SK-N-SH (cell line): ENCODE results near the gene PPP1R8. TPM values are rescaled to one million over a fixed set of nuclear protein-coding genes. Genes with fewer than 3 reads are reported as not detected.
A peak's percentile ranks its signal among the peaks of the same experiment; 100 is the strongest.

Experiments used
- CTCF ChIA-PET: fragments of 300-600, 350-600 bp; formaldehyde crosslinking; extraction: SDS; loops from one replicate; lab custom pipeline; 2021; lab: Yijun Ruan, JAX
- POLR2A ChIA-PET: fragments of 350-600 bp; sonication (Branson Sonifier 250); formaldehyde crosslinking; extraction: SDS; loops from one replicate; lab custom pipeline; 2020; ENCODE audit warnings: antibody characterized with exemption, inconsistent platforms; lab: Yijun Ruan, JAX
- DNase-seq: peaks from one replicate; pipeline ENCODE4 v3.0.0; 2012
- H2AFZ ChIP-seq: fragments of 200-600 bp; sonication (generic); 2 replicates; pipeline ENCODE4 v1.8.1; 2016; ENCODE audit warnings: antibody characterized with exemption, mild to moderate bottlenecking, low read depth
- H3F3A ChIP-seq: fragments of 200-600 bp; sonication (generic); replicated peaks from 2 replicates; pipeline ENCODE3; 2016; ENCODE audit warnings: antibody characterized with exemption, mild to moderate bottlenecking; ENCODE audit not compliant: insufficient read depth
- H3K27ac ChIP-seq, 2 experiments: fragments of 200-500 bp in 1 of 2; fragments of 200-600 bp in 1 of 2; sonication (Bioruptor generic) in 1 of 2; sonication (generic), shearing (Covaris generic) in 1 of 2; 2 replicates each; pipeline versions ENCODE4 v1.5.1 to v1.6.1; 2014 to 2016; ENCODE audit warnings: low read depth in 2 of 2, inconsistent platforms in 1 of 2, low read length in 1 of 2, mild to moderate bottlenecking in 1 of 2, mixed read lengths in 1 of 2
- H3K27me3 ChIP-seq: fragments of 200-600 bp; sonication (generic), shearing (Covaris generic); 2 replicates; pipeline ENCODE4 v1.6.1; 2016; ENCODE audit warnings: mixed run types; ENCODE audit not compliant: insufficient read depth
- H3K36me3 ChIP-seq, 2 experiments: fragments of 200-500 bp in 1 of 2; fragments of 200-600 bp in 1 of 2; sonication (Bioruptor generic) in 1 of 2; sonication (generic) in 1 of 2; replicated peaks in 1 of 2; 2 replicates each; pipeline versions ENCODE3 to v1.5.1; 2014 to 2016; ENCODE audit warnings: low read length in 1 of 2, mild to moderate bottlenecking in 1 of 2; ENCODE audit not compliant: insufficient read depth in 2 of 2, control insufficient read depth in 1 of 2
- H3K4me1 ChIP-seq, 2 experiments: fragments of 200-500 bp in 1 of 2; fragments of 200-600 bp in 1 of 2; sonication (Bioruptor generic) in 1 of 2; sonication (generic), shearing (Covaris generic) in 1 of 2; 2 replicates each; pipeline versions ENCODE4 v1.5.1 to v1.6.1; 2014 to 2016; ENCODE audit warnings: low read depth in 1 of 2, low read length in 1 of 2, mixed run types in 1 of 2; ENCODE audit not compliant: insufficient read depth in 2 of 2, control insufficient read depth in 1 of 2
- H3K4me2 ChIP-seq: fragments of 200-600 bp; sonication (generic), shearing (Covaris generic); 2 replicates; pipeline ENCODE4 v1.6.1; 2017; ENCODE audit warnings: mixed run types
- H3K4me3 ChIP-seq, 2 experiments: fragments of 200-500 bp in 1 of 2; fragments of 200-600 bp in 1 of 2; sonication (Bioruptor generic) in 1 of 2; sonication (generic), shearing (Covaris generic) in 1 of 2; 2 replicates each; pipeline versions ENCODE4 v1.5.1 to v1.8.1; 2014 to 2016; ENCODE audit warnings: low read depth in 2 of 2, inconsistent platforms in 1 of 2, low read length in 1 of 2, mild to moderate bottlenecking in 1 of 2, mixed read lengths in 1 of 2, moderate library complexity in 1 of 2
- H3K79me2 ChIP-seq: fragments of 200-600 bp; sonication (generic); 2 replicates; pipeline ENCODE4 v1.8.1; 2017; ENCODE audit warnings: mild to moderate bottlenecking; ENCODE audit not compliant: insufficient read depth
- H3K9ac ChIP-seq: fragments of 200-600 bp; sonication (generic); 2 replicates; pipeline ENCODE4 v1.6.1; 2017; ENCODE audit warnings: mixed run types
- H3K9me2 ChIP-seq: fragments of 200-600 bp; sonication (generic); 2 replicates; pipeline ENCODE4 v1.6.1; 2017; ENCODE audit warnings: mixed run types
- H3K9me3 ChIP-seq: fragments of 200-600 bp; sonication (generic); 2 replicates; pipeline ENCODE4 v1.6.1; 2017; ENCODE audit warnings: mixed run types, mild to moderate bottlenecking, moderate library complexity
- H4K20me1 ChIP-seq: fragments of 200-600 bp; sonication (generic); 2 replicates; pipeline ENCODE4 v1.6.1; 2017; ENCODE audit warnings: mild to moderate bottlenecking, mixed run types; ENCODE audit not compliant: insufficient read depth
- EP300 ChIP-seq, 2 experiments: IDR thresholded peaks; 2 replicates each; pipeline versions ENCODE4 v1.4.0 to v1.6.1; 2012; ENCODE audit warnings: borderline replicate concordance in 1 of 2, low read depth in 1 of 2, low read length in 1 of 2
- EZH2phosphoT487 ChIP-seq: fragments of 200-600 bp; sonication (generic); IDR thresholded peaks from 2 replicates; pipeline ENCODE4 v1.6.1; 2017; ENCODE audit warnings: low read depth, mixed run types, mild to moderate bottlenecking, antibody characterized with exemption, moderate library complexity, borderline replicate concordance
- FOSL2 ChIP-seq: IDR thresholded peaks from 2 replicates; pipeline ENCODE4 v1.4.0; 2012; ENCODE audit warnings: low read depth, mild to moderate bottlenecking, moderate library complexity, borderline replicate concordance
- FOXM1 ChIP-seq: IDR thresholded peaks from 2 replicates; pipeline ENCODE4 v1.4.0; 2012; ENCODE audit warnings: low read depth, mild to moderate bottlenecking
- GABPA ChIP-seq: IDR thresholded peaks from 2 replicates; pipeline ENCODE4 v1.4.0; 2012; ENCODE audit warnings: low read depth, mild to moderate bottlenecking
- GATA2 ChIP-seq: sonication (generic); formaldehyde crosslinking; IDR thresholded peaks from 2 replicates; pipeline ENCODE4 v1.5.0; 2020; ENCODE audit warnings: mild to moderate bottlenecking, missing genetic modification reagents
- JUND ChIP-seq: IDR thresholded peaks from 2 replicates; pipeline ENCODE4 v1.4.0; 2012
- MEF2A ChIP-seq: IDR thresholded peaks from 2 replicates; pipeline ENCODE4 v1.4.0; 2012; ENCODE audit warnings: low read depth, borderline replicate concordance
- MXI1 ChIP-seq: IDR thresholded peaks from 2 replicates; pipeline ENCODE4 v1.6.1; 2012; ENCODE audit warnings: mild to moderate bottlenecking, low read depth, low read length, improper control_type of control experiment
- NFIC ChIP-seq: IDR thresholded peaks from 2 replicates; pipeline ENCODE4 v1.4.0; 2012; ENCODE audit warnings: borderline replicate concordance
- NRF1 ChIP-seq: IDR thresholded peaks from 2 replicates; pipeline ENCODE4 v1.6.1; 2012; ENCODE audit warnings: low read depth, mild to moderate bottlenecking, low read length
- RAD21 ChIP-seq: IDR thresholded peaks from 2 replicates; pipeline ENCODE4 v1.6.1; 2012; ENCODE audit warnings: mild to moderate bottlenecking, low read length
- RCOR1 ChIP-seq: fragments of 150-350 bp; IDR thresholded peaks from 2 replicates; pipeline ENCODE4 v1.6.1; 2017; ENCODE audit warnings: antibody characterized with exemption, low read length
- RFX5 ChIP-seq: IDR thresholded peaks from 2 replicates; pipeline ENCODE4 v1.6.1; 2012; ENCODE audit warnings: mild to moderate bottlenecking, improper control_type of control experiment, low read length
- RXRA ChIP-seq: IDR thresholded peaks from 2 replicates; pipeline ENCODE4 v1.4.0; 2012; ENCODE audit warnings: low read depth, mild to moderate bottlenecking, borderline replicate concordance
- SIN3A ChIP-seq: IDR thresholded peaks from 2 replicates; pipeline ENCODE4 v1.6.1; 2012; ENCODE audit warnings: low read depth, mild to moderate bottlenecking, low read length, moderate library complexity, borderline replicate concordance
- SMC3 ChIP-seq: IDR thresholded peaks from 2 replicates; pipeline ENCODE4 v1.6.1; 2012; ENCODE audit warnings: low read depth, low read length, improper control_type of control experiment
- YY1 ChIP-seq: IDR thresholded peaks from 2 replicates; pipeline ENCODE4 v1.4.0; 2012; ENCODE audit warnings: low read depth, mild to moderate bottlenecking
- WGBS: methylation state at CpG from one replicate; pipeline ENCODE4 v1.1.6; 2017; ENCODE audit warnings: low lambda C conversion rate; 5-methylcytosine and 5-hydroxymethylcytosine counted together
- polyA plus RNA-seq, 3 experiments: library from polyadenylated mRNA; depleted of rRNA; stranded (reverse); fragments of >200 nt; gene quantifications; 2 replicates each; pipeline ENCODE4 v1.2.3, GENCODE V29; 2012
- TF ChIP-seq, protein P1 (sequence below): IDR thresholded peaks from 2 replicates; pipeline ENCODE4 v1.4.0; 2012; ENCODE audit warnings: low read depth, borderline replicate concordance
- TF ChIP-seq, protein P2 (sequence below): fragments of 150-350 bp; IDR thresholded peaks from 2 replicates; pipeline ENCODE4 v1.6.1; 2016; ENCODE audit warnings: mild to moderate bottlenecking, low read depth, low read length
- TF ChIP-seq, protein P3 (sequence below): IDR thresholded peaks from 2 replicates; pipeline ENCODE4 v1.4.0; 2012; ENCODE audit warnings: low read depth, borderline replicate concordance
- TF ChIP-seq, protein P4 (sequence below): IDR thresholded peaks from 2 replicates; pipeline ENCODE4 v1.4.0; 2012; ENCODE audit warnings: low read depth

The PPP1R8 gene
- polyA plus RNA-seq, 1 of the 3 experiments (the other 2 are of a cell fraction), result 41.8 TPM

DNA sequence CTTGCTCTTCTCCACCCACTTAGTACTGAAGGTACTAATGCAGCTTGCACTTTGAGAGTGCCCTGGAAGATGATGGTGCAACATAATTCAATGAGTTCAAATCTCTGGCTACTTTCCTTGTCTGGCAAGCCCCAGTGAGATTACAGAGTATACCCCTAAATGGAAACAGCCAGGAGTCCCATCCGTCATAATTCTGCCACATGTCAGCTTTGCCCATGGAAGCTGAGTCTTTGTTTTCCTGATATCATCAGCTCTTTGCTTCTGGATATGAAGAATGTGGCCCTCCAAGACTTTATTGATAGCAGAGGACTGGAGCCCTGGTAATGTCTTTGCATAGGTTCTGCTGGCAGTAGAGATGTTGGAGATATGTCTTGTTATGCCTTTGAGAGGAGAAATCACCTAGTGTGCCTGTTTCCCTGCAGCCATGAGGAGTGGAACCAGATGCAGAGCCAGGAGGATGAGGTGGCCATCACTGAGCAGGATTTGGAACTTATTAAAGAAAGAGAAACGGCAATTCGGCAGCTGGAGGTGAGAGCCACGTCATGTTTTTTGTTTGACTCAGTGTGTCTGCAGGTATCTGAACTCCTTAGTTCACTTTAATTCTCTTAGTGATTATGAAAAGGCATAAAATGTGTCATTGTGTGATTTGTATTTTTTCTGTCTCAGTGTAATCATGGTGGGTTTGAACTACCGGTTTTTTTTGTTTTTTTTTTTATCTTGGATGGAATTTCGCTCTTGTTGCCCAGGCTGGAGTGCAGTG lies 18.7 kb upstream of the PPP1R8 start:
- peak; percentile 12 for DNase-seq
- Histone ChIP-seq H3K9me3 (no peaks in the 10 kb centered on the region), H4K20me1 (no peaks in the 10 kb centered on the region), H3K4me2 (no peak overlapping the region), H3K4me3 (no peak overlapping the region), H3K79me2 (no peaks in the 10 kb centered on the region), H3K27ac (0 out of 4 replicates have a peak overlapping the region, but pooled peaks of 1 of the 2 experiments have one; percentile 8), H3K9ac (no peak overlapping the region), H2AFZ (no peak overlapping the region), H3K36me3 (peaks cover 6 to 29% of the 10 kb centered on the region in 2 experiments), H3K27me3 (no peaks in the 10 kb centered on the region), H3F3A (peaks cover 9% of the 10 kb centered on the region), H3K4me1 (no peaks in the 10 kb centered on the region; a peak in 1 of 4 replicates), H3K9me2 (no peaks in the 10 kb centered on the region)
- ChIA-PET POLR2A (no interaction called here), CTCF (interaction anchor here (1.2 kb wide), 2 partner anchors 86 to 143 kb away, joined by 3 to 4 read pairs; partner anchors contain the start of gene FAM76A)
- 91% methylated on average over 6 of the region's 6 CpGs for WGBS
- TF ChIP-seq YY1 (no peak), MEF2A (no peak), JUND (no peak), FOXM1 (no peak), EP300 (IDR thresholded peaks at IDR 0.05; ENCODE audit: borderline replicate concordance in 1 of 2, low read depth in 1 of 2, low read length in 1 of 2) (0 out of 4 replicates have a peak, but pooled peaks of 1 of the 2 experiments have one; percentile 11)

DNA sequence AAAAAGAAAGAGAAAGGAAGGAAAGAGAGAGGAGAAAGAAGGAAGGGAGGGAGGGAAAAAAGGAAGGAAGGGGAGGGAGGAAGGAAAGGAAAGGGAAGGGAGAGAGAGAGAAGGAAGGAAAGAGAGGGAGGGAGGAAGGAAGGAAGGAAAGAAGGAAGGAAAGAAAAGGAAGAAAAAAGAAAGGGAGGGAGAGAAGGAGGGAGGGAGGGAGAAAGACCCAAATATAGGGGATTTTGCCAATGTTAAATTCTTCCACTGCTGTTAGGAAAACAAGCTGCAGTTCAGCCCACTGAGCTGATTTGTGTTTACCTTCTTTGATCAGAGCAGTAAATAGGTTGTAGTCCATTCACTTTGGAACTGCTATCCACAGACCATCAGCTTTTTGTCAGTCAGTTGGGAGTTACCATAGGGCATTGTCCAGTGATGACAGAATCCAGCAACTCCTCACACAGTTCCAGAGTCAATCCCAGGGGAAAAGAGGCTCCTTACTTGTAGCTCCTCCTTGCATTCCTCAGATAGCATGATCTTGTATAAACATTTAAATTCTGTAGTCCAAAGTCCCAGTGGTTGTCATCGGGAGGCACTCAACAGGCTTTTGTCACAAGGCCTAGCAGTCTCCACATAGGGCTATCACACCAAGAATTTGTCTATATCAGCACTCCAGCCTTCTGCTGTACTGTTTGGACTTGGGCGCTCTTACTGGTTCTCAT lies 13.5 kb upstream of the PPP1R8 start:
- peaks cover 4% of the 10 kb centered on the region for H3F3A ChIP-seq
- no peaks in the 10 kb centered on the region for H3K9me2 ChIP-seq
- no peaks in the 10 kb centered on the region for H3K9me3 ChIP-seq
- H3K79me2 ChIP-seq, result no peaks in the 10 kb centered on the region
- no peak for DNase-seq
- H3K27ac ChIP-seq, result no peak overlapping the region
- no peaks in the 10 kb centered on the region for H4K20me1 ChIP-seq
- 79% methylated on average over 2 of the region's 2 CpGs for WGBS
- H3K4me1 ChIP-seq, result no peaks in the 10 kb centered on the region; a peak in 1 of 4 replicates
- ChIA-PET POLR2A (no interaction called here), CTCF (interaction anchor here (1.4 kb wide), 1 partner anchor 11 kb away, joined by 4 read pairs; no protein-coding TSS in a partner anchor)
- no peak overlapping the region for H2AFZ ChIP-seq
- no peak overlapping the region for H3K9ac ChIP-seq
- H3K27me3 ChIP-seq, result no peaks in the 10 kb centered on the region
- H3K4me3 ChIP-seq, result no peak overlapping the region
- H3K36me3 ChIP-seq, result peaks cover 21 to 33% of the 10 kb centered on the region in 2 experiments
- H3K4me2 ChIP-seq, result no peak overlapping the region
- TF ChIP-seq MXI1 (no peak), RFX5 (no peak), RAD21 (no peak), GABPA (no peak), NRF1 (no peak), NFIC (no peak), RXRA (no peak), GATA2 (CRISPR knock-in tag) (no peak), RCOR1 (no peak), SIN3A (no peak), EZH2phosphoT487 (no peak), FOXM1 (no peak), SMC3 (no peak), JUND (no peak), FOSL2 (no peak)
- TF ChIP-seq, protein P1, sequence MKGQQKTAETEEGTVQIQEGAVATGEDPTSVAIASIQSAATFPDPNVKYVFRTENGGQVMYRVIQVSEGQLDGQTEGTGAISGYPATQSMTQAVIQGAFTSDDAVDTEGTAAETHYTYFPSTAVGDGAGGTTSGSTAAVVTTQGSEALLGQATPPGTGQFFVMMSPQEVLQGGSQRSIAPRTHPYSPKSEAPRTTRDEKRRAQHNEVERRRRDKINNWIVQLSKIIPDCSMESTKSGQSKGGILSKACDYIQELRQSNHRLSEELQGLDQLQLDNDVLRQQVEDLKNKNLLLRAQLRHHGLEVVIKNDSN, result no peak
- TF ChIP-seq, protein P2, sequence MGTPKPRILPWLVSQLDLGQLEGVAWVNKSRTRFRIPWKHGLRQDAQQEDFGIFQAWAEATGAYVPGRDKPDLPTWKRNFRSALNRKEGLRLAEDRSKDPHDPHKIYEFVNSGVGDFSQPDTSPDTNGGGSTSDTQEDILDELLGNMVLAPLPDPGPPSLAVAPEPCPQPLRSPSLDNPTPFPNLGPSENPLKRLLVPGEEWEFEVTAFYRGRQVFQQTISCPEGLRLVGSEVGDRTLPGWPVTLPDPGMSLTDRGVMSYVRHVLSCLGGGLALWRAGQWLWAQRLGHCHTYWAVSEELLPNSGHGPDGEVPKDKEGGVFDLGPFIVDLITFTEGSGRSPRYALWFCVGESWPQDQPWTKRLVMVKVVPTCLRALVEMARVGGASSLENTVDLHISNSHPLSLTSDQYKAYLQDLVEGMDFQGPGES, result no peak
- TF ChIP-seq, protein P3, sequence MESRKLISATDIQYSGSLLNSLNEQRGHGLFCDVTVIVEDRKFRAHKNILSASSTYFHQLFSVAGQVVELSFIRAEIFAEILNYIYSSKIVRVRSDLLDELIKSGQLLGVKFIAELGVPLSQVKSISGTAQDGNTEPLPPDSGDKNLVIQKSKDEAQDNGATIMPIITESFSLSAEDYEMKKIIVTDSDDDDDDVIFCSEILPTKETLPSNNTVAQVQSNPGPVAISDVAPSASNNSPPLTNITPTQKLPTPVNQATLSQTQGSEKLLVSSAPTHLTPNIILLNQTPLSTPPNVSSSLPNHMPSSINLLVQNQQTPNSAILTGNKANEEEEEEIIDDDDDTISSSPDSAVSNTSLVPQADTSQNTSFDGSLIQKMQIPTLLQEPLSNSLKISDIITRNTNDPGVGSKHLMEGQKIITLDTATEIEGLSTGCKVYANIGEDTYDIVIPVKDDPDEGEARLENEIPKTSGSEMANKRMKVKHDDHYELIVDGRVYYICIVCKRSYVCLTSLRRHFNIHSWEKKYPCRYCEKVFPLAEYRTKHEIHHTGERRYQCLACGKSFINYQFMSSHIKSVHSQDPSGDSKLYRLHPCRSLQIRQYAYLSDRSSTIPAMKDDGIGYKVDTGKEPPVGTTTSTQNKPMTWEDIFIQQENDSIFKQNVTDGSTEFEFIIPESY, result no peak
- TF ChIP-seq, protein P4, sequence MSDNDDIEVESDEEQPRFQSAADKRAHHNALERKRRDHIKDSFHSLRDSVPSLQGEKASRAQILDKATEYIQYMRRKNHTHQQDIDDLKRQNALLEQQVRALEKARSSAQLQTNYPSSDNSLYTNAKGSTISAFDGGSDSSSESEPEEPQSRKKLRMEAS, result no peak
